Trophoblast cell (in vitro differentiated cells and primary cell): ENCODE measurements around the gene EML4.
A peak's percentile ranks its signal among the peaks of the same experiment; 100 is the strongest.
"Not testable (repeated sequence)": the region's sequence is repeated elsewhere in the genome, so short reads cannot be mapped to it uniquely, and the experiment has no call there.

ENCODE experiments used
- DNase-seq, 2 donors: peaks; one replicate each; pipeline ENCODE4 v3.0.0-alpha.2; 2016
- H2AFZ ChIP-seq: 2 replicates; pipeline ENCODE4 v1.6.1; 2013; ENCODE audit warnings: low read length, moderate library complexity, mild to moderate bottlenecking; ENCODE audit not compliant: insufficient read depth, poor library complexity
- H2AK5ac ChIP-seq: 2 replicates; pipeline ENCODE4 v1.6.1; 2013; ENCODE audit warnings: mild to moderate bottlenecking, low read length
- H2BK120ac ChIP-seq: 2 replicates; pipeline ENCODE4 v1.6.1; 2013; ENCODE audit warnings: low read length, mild to moderate bottlenecking, moderate library complexity; ENCODE audit not compliant: insufficient read depth, poor library complexity
- H2BK12ac ChIP-seq: 2 replicates; pipeline ENCODE4 v1.6.1; 2013; ENCODE audit warnings: mild to moderate bottlenecking, low read length, moderate library complexity
- H2BK5ac ChIP-seq: 2 replicates; pipeline ENCODE4 v1.6.1; 2013; ENCODE audit warnings: low read length, low read depth, moderate library complexity, mild to moderate bottlenecking; ENCODE audit not compliant: poor library complexity
- H3K14ac ChIP-seq: 2 replicates; pipeline ENCODE4 v1.6.1; 2013; ENCODE audit warnings: mild to moderate bottlenecking, low read length
- H3K18ac ChIP-seq: 2 replicates; pipeline ENCODE4 v1.6.1; 2013; ENCODE audit warnings: mild to moderate bottlenecking, low read length
- H3K23ac ChIP-seq: 2 replicates; pipeline ENCODE4 v1.6.1; 2013; ENCODE audit warnings: low read length
- H3K27ac ChIP-seq: 2 replicates; pipeline ENCODE4 v1.5.1; 2013; ENCODE audit warnings: low read depth, mild to moderate bottlenecking, inconsistent platforms, low read length, moderate library complexity
- H3K27me3 ChIP-seq: 2 replicates; pipeline ENCODE4 v1.6.1; 2013; ENCODE audit warnings: inconsistent platforms, mild to moderate bottlenecking, low read length, moderate library complexity; ENCODE audit not compliant: insufficient read depth
- H3K36me3 ChIP-seq, 2 experiments: 1 replicate in 1 of 2; 2 replicates in 1 of 2; pipeline ENCODE4 v1.6.1; 2013; ENCODE audit warnings: low read length in 2 of 2, mild to moderate bottlenecking in 2 of 2, moderate library complexity in 1 of 2; ENCODE audit not compliant: insufficient read depth in 2 of 2, control insufficient read depth in 1 of 2
- H3K4ac ChIP-seq: 2 replicates; pipeline ENCODE4 v1.6.1; 2013; ENCODE audit warnings: low read depth, mild to moderate bottlenecking, low read length, moderate library complexity
- H3K4me1 ChIP-seq, 2 experiments: 1 replicate in 1 of 2; 2 replicates in 1 of 2; pipeline ENCODE4 v1.6.1; 2013; ENCODE audit warnings: low read length in 2 of 2, mild to moderate bottlenecking in 2 of 2, moderate library complexity in 1 of 2; ENCODE audit not compliant: insufficient read depth in 2 of 2, control insufficient read depth in 1 of 2
- H3K4me2 ChIP-seq: 2 replicates; pipeline ENCODE4 v1.6.1; 2013; ENCODE audit warnings: inconsistent platforms, mild to moderate bottlenecking, low read length, moderate library complexity
- H3K4me3 ChIP-seq: 2 replicates; pipeline ENCODE4 v1.5.1; 2013; ENCODE audit warnings: mild to moderate bottlenecking, low read depth, low read length, inconsistent platforms
- H3K79me1 ChIP-seq: one replicate; pipeline ENCODE4 v1.6.1; 2013; ENCODE audit warnings: low read length
- H3K79me2 ChIP-seq: 2 replicates; pipeline ENCODE4 v1.6.1; 2013; ENCODE audit warnings: low read length, mild to moderate bottlenecking; ENCODE audit not compliant: control insufficient read depth, insufficient read depth, poor library complexity
- H3K9ac ChIP-seq: 2 replicates; pipeline ENCODE4 v1.6.1; 2013; ENCODE audit warnings: mild to moderate bottlenecking, low read length
- H3K9me3 ChIP-seq: 2 replicates; pipeline ENCODE4 v1.6.1; 2013; ENCODE audit warnings: low read depth, mild to moderate bottlenecking, control low read depth, inconsistent platforms, low read length; ENCODE audit not compliant: insufficient read depth
- H4K12ac ChIP-seq: 2 replicates; pipeline ENCODE4 v1.6.1; 2013; ENCODE audit warnings: low read depth, mild to moderate bottlenecking, low read length, moderate library complexity
- H4K8ac ChIP-seq: 2 replicates; pipeline ENCODE4 v1.6.1; 2013; ENCODE audit warnings: low read depth, mild to moderate bottlenecking, low read length, moderate library complexity
- H4K91ac ChIP-seq: one replicate; pipeline ENCODE4 v1.6.1; 2013; ENCODE audit warnings: low read depth, mild to moderate bottlenecking, low read length, moderate library complexity
- WGBS: extraction: QIAGEN DNeasy Blood & Tissue Kit; methylation state at CpG from one replicate; pipeline ENCODE4 v1.1.7; 2013; ENCODE audit warnings: missing lambda C conversion rate; ENCODE audit not compliant: insufficient read length, insufficient coverage; ENCODE audit errors: extremely low coverage; 5-methylcytosine and 5-hydroxymethylcytosine counted together

EML4 gene

GRCh38 chr2:42126873-42127272 lies 42.3 kb upstream of the EML4 start:
- not testable (repeated sequence) for H3K4me3 ChIP-seq, H3K9me3 ChIP-seq, H2BK5ac ChIP-seq, H3K23ac ChIP-seq, H3K18ac ChIP-seq, H3K14ac ChIP-seq, H3K27ac ChIP-seq, H2BK120ac ChIP-seq, DNase-seq, H3K27me3 ChIP-seq, H2AK5ac ChIP-seq, H4K12ac ChIP-seq, H2BK12ac ChIP-seq, H3K79me1 ChIP-seq, H3K79me2 ChIP-seq, H4K91ac ChIP-seq, H2AFZ ChIP-seq, H4K8ac ChIP-seq, H3K9ac ChIP-seq, H3K36me3 ChIP-seq, H3K4me2 ChIP-seq, H3K4ac ChIP-seq
- no CpG with 5 or more reads among the region's 10 CpGs for WGBS
- peaks cover under 1 to 11% of the 10 kb centered on the region in 2 experiments for H3K4me1 ChIP-seq

- Histone ChIP-seq H2BK120ac (no peak overlapping the region), H3K4me1 (peaks cover 5 to 14% of the 10 kb centered on the region in 2 experiments), H3K4me3 (no peak overlapping the region), H2BK5ac (no peak overlapping the region), H3K18ac (peak overlapping the region; percentile 54), H4K12ac (no peak overlapping the region), H3K23ac (no peak overlapping the region), H3K9me3 (no peaks in the 10 kb centered on the region), H4K8ac (no peak overlapping the region), H3K4ac (no peak overlapping the region), H2AFZ (no peak overlapping the region), H3K9ac (no peak overlapping the region), H3K36me3 (no peaks in the 10 kb centered on the region), H2BK12ac (peak overlapping the region; percentile 30), H3K27ac (no peak overlapping the region), H2AK5ac (no peak overlapping the region), H3K27me3 (no peaks in the 10 kb centered on the region), H3K4me2 (no peak overlapping the region), H3K79me1 (peaks cover 3% of the 10 kb centered on the region), H4K91ac (no peak overlapping the region), H3K79me2 (no peaks in the 10 kb centered on the region), H3K14ac (no peak overlapping the region)
- no CpG with 5 or more reads among the region's 5 CpGs for WGBS
- DNase-seq: no peak
Observed at GRCh38 chr2:42127425-42128424, 41.4 kb upstream of the EML4 start.

- no peaks in the 10 kb centered on the region for H3K27me3 ChIP-seq
- peaks cover 13 to 18% of the 10 kb centered on the region in 2 experiments for H3K4me1 ChIP-seq
- H4K12ac ChIP-seq: no peak overlapping the region
- H3K18ac ChIP-seq: no peak overlapping the region
- DNase-seq: no peak
- no peak overlapping the region for H2AFZ ChIP-seq
- no peak overlapping the region for H3K14ac ChIP-seq
- no peak overlapping the region for H3K4ac ChIP-seq
- no peak overlapping the region for H3K27ac ChIP-seq
- H4K91ac ChIP-seq: no peak overlapping the region
- H3K4me3 ChIP-seq: no peak overlapping the region
- H2AK5ac ChIP-seq: no peak overlapping the region
- no peaks in the 10 kb centered on the region for H3K36me3 ChIP-seq
- H3K4me2 ChIP-seq: no peak overlapping the region
- no peak overlapping the region for H3K23ac ChIP-seq
- H4K8ac ChIP-seq: no peak overlapping the region
- WGBS: no CpG with 5 or more reads among the region's 7 CpGs
- no peak overlapping the region for H2BK120ac ChIP-seq
- peak overlapping the region; percentile 85 for H2BK12ac ChIP-seq
- peaks cover 13% of the 10 kb centered on the region for H3K79me1 ChIP-seq
- no peak overlapping the region for H2BK5ac ChIP-seq
- no peak overlapping the region for H3K9ac ChIP-seq
- no peaks in the 10 kb centered on the region for H3K79me2 ChIP-seq
- H3K9me3 ChIP-seq: no peaks in the 10 kb centered on the region
Observed at GRCh38 chr2:42128721-42129486, 40.2 kb upstream of the EML4 start.

DNA sequence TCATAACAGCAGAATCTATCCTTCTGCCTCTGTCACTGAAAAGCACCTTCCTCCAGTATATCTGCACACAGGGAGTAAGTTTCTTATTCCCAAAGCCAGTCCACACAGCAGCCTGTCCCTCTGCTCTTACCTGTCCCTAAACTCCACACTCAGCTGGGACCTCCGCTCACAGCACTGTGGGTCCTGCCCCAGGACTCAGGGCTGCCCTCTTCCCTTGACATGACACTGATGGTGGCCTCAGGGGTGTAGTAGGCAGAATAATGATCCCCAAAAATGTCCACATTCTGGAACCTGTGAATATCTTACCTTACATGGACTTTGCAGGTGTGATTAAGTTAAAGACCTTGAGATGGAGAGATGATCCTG lies 39.7 kb upstream of the EML4 start:
- no peak overlapping the region for H3K18ac ChIP-seq
- H4K91ac ChIP-seq: no peak overlapping the region
- H3K4me2 ChIP-seq: no peak overlapping the region
- no peaks in the 10 kb centered on the region for H3K79me2 ChIP-seq
- no peak for DNase-seq
- no peak overlapping the region for H3K27ac ChIP-seq
- H2BK12ac ChIP-seq: peak overlapping the region; percentile 85
- peaks cover 14 to 18% of the 10 kb centered on the region in 2 experiments for H3K4me1 ChIP-seq
- H2BK5ac ChIP-seq: no peak overlapping the region
- peak overlapping the region; percentile 36 for H2BK120ac ChIP-seq
- no CpG with 5 or more reads among the region's 1 CpG for WGBS
- H3K14ac ChIP-seq: no peak overlapping the region
- H2AFZ ChIP-seq: no peak overlapping the region
- no peak overlapping the region for H3K4ac ChIP-seq
- no peaks in the 10 kb centered on the region for H3K27me3 ChIP-seq
- peaks cover 13% of the 10 kb centered on the region for H3K79me1 ChIP-seq
- no peak overlapping the region for H4K8ac ChIP-seq
- no peak overlapping the region for H3K9ac ChIP-seq
- no peak overlapping the region for H4K12ac ChIP-seq
- no peaks in the 10 kb centered on the region for H3K9me3 ChIP-seq
- no peaks in the 10 kb centered on the region for H3K36me3 ChIP-seq
- no peak overlapping the region for H3K23ac ChIP-seq
- H2AK5ac ChIP-seq: no peak overlapping the region
- no peak overlapping the region for H3K4me3 ChIP-seq
